Effector memory CD4-positive, alpha-beta T cell (primary cell): ENCODE results near the gene GAMT.
"Not testable (repeated sequence)": the region's sequence is repeated elsewhere in the genome, so short reads cannot be mapped to it uniquely, and the experiment has no call there.

Experiments
- DNase-seq, 3 donors: peaks; one replicate each; pipeline ENCODE4 v3.0.0-alpha.2; 2020
- H3K27ac ChIP-seq: 2 replicates; pipeline ENCODE4 v1.7.0; 2013; ENCODE audit warnings: mild to moderate bottlenecking, low read length, moderate library complexity; ENCODE audit not compliant: insufficient read depth, poor library complexity, severe bottlenecking
- H3K27me3 ChIP-seq: replicated peaks from 2 replicates; pipeline ENCODE4 v1.7.0; 2013; ENCODE audit warnings: mild to moderate bottlenecking, low read length; ENCODE audit not compliant: insufficient read depth, control insufficient read depth, poor library complexity, severe bottlenecking
- H3K36me3 ChIP-seq: 2 replicates; pipeline ENCODE4 v1.7.0; 2013; ENCODE audit warnings: mild to moderate bottlenecking, low read length, moderate library complexity; ENCODE audit not compliant: control insufficient read depth, insufficient read depth
- H3K4me1 ChIP-seq: 2 replicates; pipeline ENCODE4 v1.7.0; 2013; ENCODE audit warnings: low read length, mild to moderate bottlenecking; ENCODE audit not compliant: control insufficient read depth, insufficient read depth, poor library complexity, severe bottlenecking
- H3K4me3 ChIP-seq: 2 replicates; pipeline ENCODE4 v1.7.0; 2013; ENCODE audit warnings: low read length, low read depth, mild to moderate bottlenecking; ENCODE audit not compliant: insufficient read depth, poor library complexity, severe bottlenecking
- H3K9me3 ChIP-seq: 2 replicates; pipeline ENCODE4 v1.7.0; 2013; ENCODE audit warnings: mild to moderate bottlenecking, low read length, moderate library complexity; ENCODE audit not compliant: control insufficient read depth

The GAMT gene

GRCh38 chr19:1441022-1441426, 39.7 kb upstream of the GAMT start:
- no peak for DNase-seq
- no peak overlapping the region for H3K4me3 ChIP-seq
- peaks cover 34% of the 10 kb centered on the region for H3K36me3 ChIP-seq
- H3K27me3 ChIP-seq: peaks cover 7% of the 10 kb centered on the region
- peaks cover 22% of the 10 kb centered on the region for H3K4me1 ChIP-seq
- H3K27ac ChIP-seq: no peak overlapping the region
- H3K9me3 ChIP-seq: no peaks in the 10 kb centered on the region

GRCh38 chr19:1440418-1440801, 39.1 kb upstream of the GAMT start:
- H3K27ac ChIP-seq: no peak overlapping the region
- no peak for DNase-seq
- peaks cover 36% of the 10 kb centered on the region for H3K36me3 ChIP-seq
- no peaks in the 10 kb centered on the region for H3K9me3 ChIP-seq
- H3K4me3 ChIP-seq: no peak overlapping the region
- H3K27me3 ChIP-seq: peaks cover 2% of the 10 kb centered on the region
- peaks cover 19% of the 10 kb centered on the region for H3K4me1 ChIP-seq

GRCh38 chr19:1439525-1440417, 38.4 kb upstream of the GAMT start:
- H3K27ac ChIP-seq, H3K27me3 ChIP-seq, DNase-seq, H3K9me3 ChIP-seq: not testable (repeated sequence)
- peaks cover 17% of the 10 kb centered on the region for H3K4me1 ChIP-seq
- H3K36me3 ChIP-seq: peaks cover 40% of the 10 kb centered on the region
- H3K4me3 ChIP-seq: peak overlapping the region; percentile 98

- Histone ChIP-seq H3K4me1 (peaks cover 15% of the 10 kb centered on the region), H3K27ac (peak overlapping the region; percentile 90), H3K36me3 (peaks cover 48% of the 10 kb centered on the region), H3K4me3 (peak overlapping the region; percentile 98), H3K9me3 (no peaks in the 10 kb centered on the region), H3K27me3 (no peaks in the 10 kb centered on the region)
- no peak for DNase-seq
Measured at GRCh38 chr19:1438933-1439354, 37.6 kb upstream of the GAMT start.

- Histone ChIP-seq H3K4me1 (peaks cover 15% of the 10 kb centered on the region), H3K36me3 (peaks cover 55% of the 10 kb centered on the region), H3K27ac (peak within 1 kb of the TSS; percentile 90), H3K9me3 (no peaks in the 10 kb centered on the region), H3K27me3 (no peaks in the 10 kb centered on the region), H3K4me3 (peak within 1 kb of the TSS; percentile 98)
- peak; percentile 89 to 94 (median 93) for DNase-seq
Measured at GRCh38 chr19:1438035-1438932, 36.9 kb upstream of the GAMT start, which contains the start of gene RPS15. Gene RPS15, plus strand, starts transcription at chr19:1438396. Its CDS starts 30 bp downstream, at chr19:1438426.

GRCh38 chr19:1437609-1438008, 36.3 kb upstream of the GAMT start:
- Histone ChIP-seq H3K4me1 (peaks cover 15% of the 10 kb centered on the region), H3K4me3 (peak overlapping the region; percentile 98), H3K36me3 (peaks cover 62% of the 10 kb centered on the region)

GRCh38 chr19:1435378-1435989, 34.1 kb upstream of the GAMT start:
- DNase-seq: no peak
- H3K27ac ChIP-seq: no peak overlapping the region
- H3K9me3 ChIP-seq: no peaks in the 10 kb centered on the region
- peaks cover 15% of the 10 kb centered on the region for H3K4me1 ChIP-seq
- H3K36me3 ChIP-seq: peaks cover 58% of the 10 kb centered on the region
- H3K27me3 ChIP-seq: no peaks in the 10 kb centered on the region
- H3K4me3 ChIP-seq: no peak overlapping the region

More at GRCh38 chr19:1437609-1438008, 36.3 kb upstream of the GAMT start:
- H3K27me3 ChIP-seq: no peaks in the 10 kb centered on the region
- no peaks in the 10 kb centered on the region for H3K9me3 ChIP-seq
- DNase-seq: no peak
- H3K27ac ChIP-seq: no peak overlapping the region

- H3K4me1 ChIP-seq: peaks cover 11% of the 10 kb centered on the region
- H3K27ac ChIP-seq: no peak overlapping the region
- no peaks in the 10 kb centered on the region for H3K27me3 ChIP-seq
Measured at GRCh38 chr19:1434577-1435060, 33.3 kb upstream of the GAMT start.

GRCh38 chr19:1434040-1434366, 32.7 kb upstream of the GAMT start:
- H3K27ac ChIP-seq: no peak overlapping the region
- H3K4me3 ChIP-seq: no peak overlapping the region
- H3K4me1 ChIP-seq: peaks cover 5% of the 10 kb centered on the region
- H3K36me3 ChIP-seq: peaks cover 59% of the 10 kb centered on the region
- no peaks in the 10 kb centered on the region for H3K27me3 ChIP-seq
- DNase-seq: no peak
- H3K9me3 ChIP-seq: no peaks in the 10 kb centered on the region

More at GRCh38 chr19:1434577-1435060, 33.3 kb upstream of the GAMT start:
- Histone ChIP-seq H3K4me3 (no peak overlapping the region), H3K9me3 (no peaks in the 10 kb centered on the region), H3K36me3 (peaks cover 55% of the 10 kb centered on the region)
- DNase-seq: no peak
